GM12875 (cell line): ENCODE data around the gene TECPR1.

Experiments
- H3K4me3 ChIP-seq: one replicate; pipeline ENCODE4 v1.5.1; 2011; ENCODE audit warnings: low read depth, low read length, control low read depth
- CTCF ChIP-seq: IDR thresholded peaks from 2 replicates; pipeline ENCODE4 v1.5.1; 2011; ENCODE audit warnings: low read depth, mild to moderate bottlenecking, control low read depth, inconsistent platforms, low read length, moderate library complexity, borderline replicate concordance; ENCODE audit not compliant: insufficient read depth

Gene TECPR1

GRCh38 chr7:98276241-98276761 is 24.3 kb upstream of the TECPR1 start:
- H3K4me3 ChIP-seq = no peak overlapping the region
- TF ChIP-seq CTCF = no peak

- no peak for TF ChIP-seq CTCF
- no peak overlapping the region for H3K4me3 ChIP-seq
Observed at GRCh38 chr7:98267303-98267702, 15.3 kb upstream of the TECPR1 start.

- TF ChIP-seq CTCF = peak; percentile 19; the same call in 1 of the 2 replicates
- no peak overlapping the region for H3K4me3 ChIP-seq
Observed at GRCh38 chr7:98266840-98267239, 14.8 kb upstream of the TECPR1 start.

- no peak for TF ChIP-seq CTCF
- H3K4me3 ChIP-seq = no peak overlapping the region
Observed at GRCh38 chr7:98265841-98266271, 13.8 kb upstream of the TECPR1 start.

- no peak for TF ChIP-seq CTCF
- H3K4me3 ChIP-seq = no peak overlapping the region
Observed at GRCh38 chr7:98257701-98258100, 5.7 kb upstream of the TECPR1 start.

- no peak for TF ChIP-seq CTCF
- no peak overlapping the region for H3K4me3 ChIP-seq
Observed at GRCh38 chr7:98256431-98256830, 4.4 kb upstream of the TECPR1 start.

- H3K4me3 ChIP-seq = no peak overlapping the region
Observed at GRCh38 chr7:98254951-98255610, 3.0 kb upstream of the TECPR1 start.

More at GRCh38 chr7:98254951-98255610, 3.0 kb upstream of the TECPR1 start:
- TF ChIP-seq CTCF = no peak
